ENCODE results near the gene ANO1. TPM values are rescaled to one million over a fixed set of nuclear protein-coding genes. Genes with fewer than 3 reads are reported as not detected.

ANO1 gene
- total and polyA plus RNA-seq, 12 donors, result 0.67 to 6.7 (median 2.2) TPM

DNA sequence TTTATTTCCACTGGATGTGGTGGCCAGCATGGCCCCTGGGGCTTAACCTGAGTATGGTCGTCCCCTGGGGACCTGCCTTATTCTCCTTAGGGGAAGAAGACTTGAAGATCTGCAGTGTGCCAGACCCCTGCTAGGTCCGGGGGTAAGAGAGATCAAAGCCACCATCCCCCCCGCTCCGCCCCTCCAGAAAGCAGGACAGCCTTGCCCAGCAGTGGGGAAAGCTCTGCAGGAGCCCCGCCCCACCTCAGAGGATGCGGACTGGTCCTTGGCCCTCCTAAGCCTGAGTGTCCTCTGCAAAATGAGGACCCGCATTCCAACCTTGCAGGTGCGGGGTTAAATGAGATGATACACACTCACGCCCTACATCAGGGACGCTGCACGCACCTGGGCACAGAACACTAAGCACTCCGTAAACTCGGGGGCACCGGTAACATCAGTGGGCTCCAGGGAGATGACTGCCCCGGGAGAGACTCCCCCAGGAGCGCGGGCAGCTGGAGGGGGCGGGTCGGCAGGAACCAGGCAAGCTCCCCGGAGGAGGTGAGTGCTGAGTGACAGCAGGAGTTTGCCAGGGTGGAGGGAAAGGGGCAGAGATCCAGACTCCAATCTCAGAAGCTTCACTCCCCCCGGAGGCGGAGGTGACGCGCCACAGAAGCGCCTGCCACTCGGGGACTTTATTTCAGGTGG lies 564 bp upstream of the ANO1 start:
- intact Hi-C loops (cut with DNase I), result no loop called here
- peaks cover 23% of the 10 kb centered on the region for H3K27me3 ChIP-seq
- 8 to 29% (median 22%) methylated on average over 9 to 26 of the region's 26 CpGs for WGBS, 4 donors

DNA sequence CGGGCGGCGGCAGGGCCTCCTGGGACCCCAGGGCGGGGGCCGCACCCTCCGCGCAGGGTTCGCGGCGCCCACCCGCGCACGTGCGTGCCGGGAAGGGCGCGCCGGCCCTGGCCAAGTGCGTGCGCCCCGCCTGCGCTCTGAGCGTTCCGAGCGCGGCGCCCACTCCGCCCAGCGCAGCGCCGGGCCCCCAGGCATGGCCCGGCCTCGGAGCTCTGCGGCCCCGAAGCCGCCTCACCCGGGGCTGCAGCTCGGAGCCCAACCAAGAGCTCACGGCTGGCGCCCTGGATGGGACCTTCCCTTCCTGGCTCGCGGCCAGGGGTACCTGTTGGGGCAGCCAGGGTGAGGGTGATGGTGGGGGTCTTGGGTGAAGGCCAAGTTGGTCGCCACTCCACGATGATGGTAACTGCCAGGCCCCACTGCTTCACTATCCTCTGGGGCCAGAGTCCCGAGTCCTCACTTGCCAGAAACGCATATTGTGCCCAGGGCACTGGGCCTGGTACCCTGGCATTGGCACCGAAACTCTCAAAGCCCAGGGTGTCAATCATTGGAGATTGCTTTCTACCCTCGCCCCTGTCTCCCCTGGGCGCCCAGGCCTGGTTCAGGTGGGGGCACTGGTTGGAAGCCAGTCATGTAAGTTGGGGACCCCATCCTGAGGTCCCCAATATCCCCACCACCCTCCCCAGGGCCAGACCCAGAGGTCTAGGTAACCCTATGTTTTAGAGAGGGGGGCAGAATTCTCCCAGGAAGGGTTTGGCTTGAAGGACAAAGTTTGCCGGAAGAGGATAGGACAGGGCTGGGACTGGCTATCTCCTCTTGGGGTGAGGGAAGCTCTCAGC lies 882 bp downstream of the ANO1 start:
- peaks cover 22% of the 10 kb centered on the region for H3K27me3 ChIP-seq
- 13 to 100% (median 25%) methylated on average over 1 to 50 of the region's 50 CpGs for WGBS, 4 donors
- intact Hi-C loops (cut with DNase I), result no loop called here
- peak overlapping the region in 1 of 5 donors; percentile 2 for H3K27ac ChIP-seq
- H3K4me1 ChIP-seq (replicated peaks in 1 of 2), result no peaks in the 10 kb centered on the region
- TF ChIP-seq, protein P1, sequence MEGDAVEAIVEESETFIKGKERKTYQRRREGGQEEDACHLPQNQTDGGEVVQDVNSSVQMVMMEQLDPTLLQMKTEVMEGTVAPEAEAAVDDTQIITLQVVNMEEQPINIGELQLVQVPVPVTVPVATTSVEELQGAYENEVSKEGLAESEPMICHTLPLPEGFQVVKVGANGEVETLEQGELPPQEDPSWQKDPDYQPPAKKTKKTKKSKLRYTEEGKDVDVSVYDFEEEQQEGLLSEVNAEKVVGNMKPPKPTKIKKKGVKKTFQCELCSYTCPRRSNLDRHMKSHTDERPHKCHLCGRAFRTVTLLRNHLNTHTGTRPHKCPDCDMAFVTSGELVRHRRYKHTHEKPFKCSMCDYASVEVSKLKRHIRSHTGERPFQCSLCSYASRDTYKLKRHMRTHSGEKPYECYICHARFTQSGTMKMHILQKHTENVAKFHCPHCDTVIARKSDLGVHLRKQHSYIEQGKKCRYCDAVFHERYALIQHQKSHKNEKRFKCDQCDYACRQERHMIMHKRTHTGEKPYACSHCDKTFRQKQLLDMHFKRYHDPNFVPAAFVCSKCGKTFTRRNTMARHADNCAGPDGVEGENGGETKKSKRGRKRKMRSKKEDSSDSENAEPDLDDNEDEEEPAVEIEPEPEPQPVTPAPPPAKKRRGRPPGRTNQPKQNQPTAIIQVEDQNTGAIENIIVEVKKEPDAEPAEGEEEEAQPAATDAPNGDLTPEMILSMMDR (IDR thresholded peaks at IDR 0.05), result no peak
- no peak for TF ChIP-seq POLR2A (IDR thresholded peaks at IDR 0.05)
- no peak for DNase-seq
- H3K4me3 ChIP-seq, result peak overlapping the region in 1 of 4 donors; percentile 26
- no peaks in the 10 kb centered on the region for H3K9me3 ChIP-seq (replicated peaks in 1 of 3)
- H3K36me3 ChIP-seq (replicated peaks in 1 of 2), result no peaks in the 10 kb centered on the region

More for the DNA sequence above, 564 bp upstream of the ANO1 start:
- Histone ChIP-seq H3K4me1 (replicated peaks in 1 of 2) (no peaks in the 10 kb centered on the region), H3K9me3 (replicated peaks in 1 of 3) (no peaks in the 10 kb centered on the region), H3K4me3 (no peak overlapping the region), H3K36me3 (replicated peaks in 1 of 2) (no peaks in the 10 kb centered on the region), H3K27ac (no peak overlapping the region)
- TF ChIP-seq, protein P1 (IDR thresholded peaks at IDR 0.05), result no peak
- TF ChIP-seq POLR2A (IDR thresholded peaks at IDR 0.05), result no peak
- no peak for DNase-seq

DNA sequence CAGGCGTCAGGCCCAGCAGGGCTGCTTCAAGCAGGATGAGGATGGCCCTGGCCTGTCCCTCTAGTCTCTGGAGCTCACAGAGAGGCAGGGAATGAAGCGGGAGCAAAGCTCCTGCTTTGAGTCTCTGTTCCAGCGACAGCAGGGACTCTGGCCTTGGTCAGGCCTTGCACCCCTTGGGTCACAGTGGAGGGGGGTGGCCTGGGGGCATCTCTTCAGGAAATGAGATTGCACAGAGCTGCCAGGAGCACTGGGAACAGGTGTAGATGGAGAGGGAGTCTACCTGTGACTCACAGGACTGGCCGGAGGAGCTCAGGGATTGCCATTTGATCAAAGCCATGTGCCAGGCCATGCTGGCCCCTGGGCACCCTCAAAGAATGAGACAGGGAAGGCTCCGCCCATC lies 1.6 kb downstream of the ANO1 start:
- H3K27ac ChIP-seq, result no peak overlapping the region
- intact Hi-C loops (cut with DNase I), result no loop called here
- TF ChIP-seq, protein P1 (IDR thresholded peaks at IDR 0.05), result no peak
- no peak for TF ChIP-seq POLR2A (IDR thresholded peaks at IDR 0.05)
- WGBS, 4 donors, result 70 to 79% (median 73%) methylated on average over 4 to 5 of the region's 5 CpGs
- no peaks in the 10 kb centered on the region for H3K4me1 ChIP-seq (replicated peaks in 1 of 2)
- no peak overlapping the region for H3K4me3 ChIP-seq
- no peak for DNase-seq
- no peaks in the 10 kb centered on the region for H3K9me3 ChIP-seq (replicated peaks in 1 of 3)
- peaks cover 22% of the 10 kb centered on the region for H3K27me3 ChIP-seq
- H3K36me3 ChIP-seq (replicated peaks in 1 of 2), result no peaks in the 10 kb centered on the region

DNA sequence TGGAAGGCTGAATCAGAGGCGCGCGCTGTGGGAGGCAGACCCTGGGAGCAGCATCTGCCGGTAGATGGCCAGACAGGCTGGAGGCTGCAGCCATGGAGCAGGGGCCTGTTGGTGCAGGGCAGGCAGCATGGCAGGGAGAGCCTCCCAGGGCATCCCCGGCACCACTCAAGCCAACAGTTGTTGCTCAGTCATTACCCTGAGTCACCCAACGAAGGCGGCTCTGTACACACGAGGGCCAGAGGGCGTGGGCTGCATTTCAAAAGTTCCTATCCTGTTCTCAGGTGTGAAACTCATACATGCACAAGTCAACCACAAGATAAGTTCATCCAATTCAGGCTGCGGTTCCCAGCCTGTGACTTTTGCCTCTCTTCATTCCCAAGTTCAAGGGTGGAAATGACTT lies 2.6 kb downstream of the ANO1 start:
- Histone ChIP-seq H3K27me3 (peaks cover 22% of the 10 kb centered on the region), H3K36me3 (replicated peaks in 1 of 2) (no peaks in the 10 kb centered on the region), H3K4me1 (replicated peaks in 1 of 2) (no peaks in the 10 kb centered on the region), H3K9me3 (replicated peaks in 1 of 3) (no peaks in the 10 kb centered on the region), H3K27ac (no peak overlapping the region), H3K4me3 (no peak overlapping the region)
- 80 to 86% (median 85%) methylated on average over 10 of the region's 10 CpGs for WGBS, 4 donors
- TF ChIP-seq POLR2A (IDR thresholded peaks at IDR 0.05), result no peak
- TF ChIP-seq, protein P1 (IDR thresholded peaks at IDR 0.05), result no peak
- intact Hi-C loops (cut with DNase I), result no loop called here
- DNase-seq, result no peak
